HG02642 (cell line): ENCODE measurements around the gene G2E3.
"Not testable (repeated sequence)": the region's sequence is repeated elsewhere in the genome, so short reads cannot be mapped to it uniquely, and the experiment has no call there.

Experiments
- ATAC-seq: cut with Tn5 transposase; IDR thresholded peaks from one replicate; pipeline ENCODE4 v1.9.1; 2021; ENCODE audit warnings: mild to moderate bottlenecking; ENCODE audit not compliant: unreplicated experiment, poor library complexity

The G2E3 gene, protein sequence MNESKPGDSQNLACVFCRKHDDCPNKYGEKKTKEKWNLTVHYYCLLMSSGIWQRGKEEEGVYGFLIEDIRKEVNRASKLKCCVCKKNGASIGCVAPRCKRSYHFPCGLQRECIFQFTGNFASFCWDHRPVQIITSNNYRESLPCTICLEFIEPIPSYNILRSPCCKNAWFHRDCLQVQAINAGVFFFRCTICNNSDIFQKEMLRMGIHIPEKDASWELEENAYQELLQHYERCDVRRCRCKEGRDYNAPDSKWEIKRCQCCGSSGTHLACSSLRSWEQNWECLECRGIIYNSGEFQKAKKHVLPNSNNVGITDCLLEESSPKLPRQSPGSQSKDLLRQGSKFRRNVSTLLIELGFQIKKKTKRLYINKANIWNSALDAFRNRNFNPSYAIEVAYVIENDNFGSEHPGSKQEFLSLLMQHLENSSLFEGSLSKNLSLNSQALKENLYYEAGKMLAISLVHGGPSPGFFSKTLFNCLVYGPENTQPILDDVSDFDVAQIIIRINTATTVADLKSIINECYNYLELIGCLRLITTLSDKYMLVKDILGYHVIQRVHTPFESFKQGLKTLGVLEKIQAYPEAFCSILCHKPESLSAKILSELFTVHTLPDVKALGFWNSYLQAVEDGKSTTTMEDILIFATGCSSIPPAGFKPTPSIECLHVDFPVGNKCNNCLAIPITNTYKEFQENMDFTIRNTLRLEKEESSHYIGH

DNA sequence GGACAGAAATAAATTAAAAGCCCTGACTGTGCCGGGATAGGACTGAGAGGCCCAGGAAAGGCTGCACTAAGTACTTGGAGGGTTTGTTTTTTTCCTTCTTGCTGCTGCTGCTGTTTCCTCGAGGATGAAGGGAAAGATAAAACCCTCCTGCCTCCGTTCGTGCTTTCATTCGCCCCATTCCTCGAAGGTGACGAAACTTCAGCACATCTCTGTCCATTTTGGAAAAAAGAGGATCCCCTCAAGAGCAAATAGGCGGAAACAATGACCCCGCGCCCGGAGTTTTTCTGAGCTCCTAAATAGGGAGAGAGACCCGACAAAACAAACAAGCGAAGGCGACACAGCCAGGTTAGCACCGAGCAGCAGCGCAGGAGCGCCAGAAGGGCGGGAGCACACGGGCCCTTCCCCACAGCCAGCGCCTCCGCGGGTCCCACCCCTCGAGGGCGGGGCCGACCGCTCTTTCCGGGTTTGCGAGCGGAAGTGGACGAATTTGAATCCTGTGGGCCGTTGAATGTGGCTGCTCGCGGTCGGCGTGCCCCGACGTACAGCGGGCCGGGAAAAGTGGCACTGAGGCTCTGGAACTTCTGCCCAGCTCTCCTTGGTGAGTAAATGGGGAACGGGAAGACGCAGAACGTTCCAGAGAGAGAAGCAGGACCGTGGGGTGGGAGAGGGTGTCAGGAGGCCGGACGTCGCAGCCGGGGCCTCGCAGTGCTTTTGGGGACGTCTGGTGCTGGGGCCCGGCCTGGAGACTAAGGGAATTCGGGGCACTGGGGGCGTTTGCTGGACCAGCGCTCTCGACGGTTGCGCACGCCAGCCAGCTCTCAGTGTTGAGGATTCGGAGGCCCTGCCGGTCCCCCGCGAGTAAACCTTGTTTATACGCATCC, at the start of gene G2E3:
Gene G2E3, plus strand, starts transcription at position 484 of the 881 bp plus-strand sequence. CDS start 21,922 bp downstream, outside the sequence.
- ATAC-seq = peak; percentile 99

DNA sequence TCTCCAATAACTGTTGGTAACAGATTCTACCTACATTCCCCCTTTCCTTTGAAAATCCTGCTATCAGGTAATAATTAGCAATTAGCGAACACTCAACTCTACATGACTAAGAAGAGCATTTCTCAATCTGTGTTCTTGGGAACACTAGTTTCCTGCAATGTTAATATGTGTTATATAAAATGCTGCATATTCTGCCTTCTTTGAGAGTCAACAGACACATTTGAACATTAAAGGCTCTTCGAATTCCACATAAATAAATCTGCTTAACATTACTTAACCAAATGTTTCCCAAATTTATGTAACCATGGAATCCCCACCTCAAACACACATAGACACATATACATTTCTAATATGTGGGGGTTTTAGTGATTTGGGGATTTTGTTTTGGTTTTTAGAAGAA, 41.2 kb upstream of the G2E3 start:
- no peak for ATAC-seq

DNA sequence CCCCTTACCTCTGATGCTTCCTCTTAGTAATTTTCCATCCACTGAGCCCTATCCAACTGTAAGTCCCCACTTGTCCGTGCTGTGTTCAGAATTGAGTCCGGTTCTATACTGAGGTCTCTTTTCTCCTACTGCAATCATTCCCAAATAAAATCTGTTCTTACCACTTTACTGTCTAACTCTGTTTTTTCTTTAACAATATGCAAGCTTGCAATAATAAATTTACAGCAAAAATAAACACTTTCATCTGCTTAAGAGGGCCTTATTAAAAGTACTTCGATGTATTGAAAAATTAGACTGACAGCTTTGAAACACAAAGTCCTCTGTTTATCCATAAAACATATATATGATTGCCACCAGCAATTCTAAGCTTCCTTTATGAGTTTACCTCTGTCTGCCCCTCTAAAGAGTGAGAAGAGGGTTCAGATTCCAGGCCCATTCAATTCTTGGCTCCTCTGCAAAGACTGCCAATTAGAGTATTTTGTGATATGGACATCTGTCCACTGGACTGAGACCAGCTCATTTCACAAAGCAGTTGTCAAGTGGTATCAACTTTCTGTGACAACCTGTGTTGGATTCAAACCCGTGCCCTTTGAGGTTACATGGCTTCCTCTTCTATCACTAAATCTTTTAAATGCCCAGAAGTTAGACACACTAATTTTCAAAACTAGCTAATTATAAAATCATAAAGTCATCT, 39.9 kb upstream of the G2E3 start:
- ATAC-seq = no peak

DNA sequence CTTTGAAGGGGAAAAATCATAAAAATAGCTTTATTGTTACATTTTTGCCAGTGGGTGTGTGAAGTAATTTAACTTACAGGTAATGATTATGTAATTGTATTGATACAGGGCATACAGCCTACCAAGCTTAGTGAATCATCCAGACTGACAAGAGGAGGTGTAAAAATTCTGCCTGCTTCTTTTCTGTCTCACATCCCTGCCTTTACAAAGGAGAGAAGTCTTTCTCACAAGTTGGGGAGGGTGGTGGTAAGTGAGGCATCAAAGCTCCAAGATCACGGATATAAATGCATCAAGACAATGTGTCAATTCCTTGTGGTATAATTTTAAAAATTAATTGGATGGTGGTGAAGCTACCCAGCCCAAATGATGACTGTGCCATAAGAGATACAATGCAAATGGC, 39.0 kb upstream of the G2E3 start:
- no peak for ATAC-seq

DNA sequence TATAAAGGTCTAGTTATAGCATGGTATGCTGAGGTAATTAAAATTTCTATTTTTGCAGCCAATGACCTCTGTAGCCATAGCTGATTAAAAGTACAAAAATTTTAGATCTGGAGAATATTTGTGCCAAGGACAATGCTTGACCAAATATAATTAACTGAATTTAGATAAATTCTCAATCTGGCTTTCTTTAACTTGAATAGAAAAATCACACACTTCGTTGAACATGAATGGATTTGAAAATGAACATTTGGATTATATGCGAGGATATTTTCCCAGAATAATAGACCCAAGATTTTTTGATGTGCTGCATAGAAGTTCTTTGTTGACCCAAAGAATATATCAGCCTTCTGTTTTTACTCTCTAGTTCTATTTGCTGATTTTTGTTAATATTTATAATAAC, 38.4 kb upstream of the G2E3 start:
- ATAC-seq = no peak

DNA sequence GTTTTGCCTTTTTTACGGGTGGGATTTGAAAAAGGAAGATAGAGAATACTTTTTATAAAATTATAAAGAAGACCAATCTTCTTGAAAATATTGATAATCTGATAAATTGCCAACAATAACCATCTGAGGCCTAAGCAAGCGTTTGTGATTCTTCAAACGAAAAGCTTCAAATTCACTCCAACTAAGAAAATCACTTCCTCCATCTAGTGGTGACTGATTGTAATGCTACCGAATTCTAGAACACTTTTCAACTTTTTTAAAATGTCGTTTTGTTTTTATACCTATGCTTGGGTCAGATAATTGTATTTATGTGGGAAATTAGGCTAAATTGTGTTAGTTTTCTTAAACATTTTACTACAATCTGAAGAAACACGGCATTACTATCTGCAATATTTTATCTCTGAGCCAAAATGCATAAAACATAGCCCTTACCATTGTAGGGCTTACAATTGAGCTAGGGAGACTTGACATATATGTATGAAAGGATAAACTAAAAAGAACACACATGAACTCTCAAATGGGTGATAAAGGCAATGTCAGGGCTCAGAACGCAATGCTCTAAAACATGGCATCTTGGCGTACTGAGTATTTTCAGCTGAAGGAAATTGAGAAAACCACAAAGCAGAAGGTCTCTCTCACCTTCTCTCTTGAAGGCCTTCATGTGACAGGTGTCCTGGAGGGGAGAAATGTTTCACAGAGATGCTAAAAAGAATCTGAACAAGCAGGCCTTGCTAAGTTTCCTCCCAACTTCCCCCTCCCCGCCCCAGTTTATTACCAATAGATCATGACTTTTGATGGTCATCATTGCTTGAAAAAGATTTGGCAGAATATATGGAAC, 36.8 kb upstream of the G2E3 start:
- ATAC-seq = peak; percentile 52

DNA sequence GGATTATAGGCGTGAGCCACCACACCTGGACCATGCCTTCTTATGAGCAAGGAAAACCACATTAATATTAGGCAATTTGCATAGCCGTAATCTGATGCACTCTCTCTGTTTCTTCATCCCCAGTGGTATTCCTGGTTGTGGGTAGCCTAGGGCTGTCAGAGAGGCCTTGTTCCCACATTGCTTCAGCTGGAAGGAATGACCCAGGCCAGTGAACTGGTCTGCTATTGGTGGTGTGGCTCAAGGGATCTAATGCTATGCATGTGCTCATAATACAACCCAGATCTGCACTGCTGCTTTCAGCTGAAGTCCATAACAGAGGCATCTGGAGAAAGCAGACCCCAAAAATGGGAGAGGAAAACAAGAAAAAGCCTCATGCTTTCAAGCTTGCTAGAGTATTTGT, 33.1 kb upstream of the G2E3 start:
- no peak for ATAC-seq

DNA sequence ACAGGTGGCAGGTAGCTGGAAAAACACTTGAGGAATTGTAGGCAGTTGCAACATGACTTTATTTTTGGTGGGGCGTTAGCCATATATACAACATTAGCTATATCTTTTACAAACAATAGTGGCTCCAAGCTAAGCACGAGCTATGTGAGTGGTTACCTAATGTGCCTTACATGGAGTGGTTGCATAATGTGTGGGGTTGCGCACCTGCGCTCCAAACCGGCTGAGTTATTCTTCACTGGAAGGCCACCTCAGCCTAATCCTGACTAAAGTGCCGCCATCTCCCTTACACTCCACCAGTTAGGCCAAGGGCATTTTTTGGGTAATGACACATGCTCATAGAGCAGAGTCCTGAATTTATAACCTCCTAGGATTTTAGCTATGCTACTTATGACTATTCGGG, 31.8 kb upstream of the G2E3 start:
- no peak for ATAC-seq

DNA sequence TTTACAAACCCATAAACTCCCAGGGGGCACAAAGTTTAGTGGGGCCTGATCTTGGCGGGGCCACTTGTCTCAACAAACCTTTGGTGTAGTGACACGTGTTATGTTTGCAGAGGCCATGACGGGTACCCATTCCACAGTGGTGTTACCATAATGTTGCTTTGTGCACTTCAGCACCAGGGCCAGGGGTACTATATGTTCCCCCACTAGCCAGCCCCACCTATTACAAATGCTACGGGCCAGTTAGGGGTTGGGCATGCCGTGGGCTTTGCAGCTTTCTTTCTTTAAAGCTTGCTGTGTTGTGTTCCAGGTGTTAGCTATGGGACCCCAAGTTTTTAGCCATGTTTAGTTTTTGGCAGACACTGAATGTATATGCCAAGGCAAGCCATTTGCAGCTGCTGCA, 30.8 kb upstream of the G2E3 start:
- no peak for ATAC-seq

DNA sequence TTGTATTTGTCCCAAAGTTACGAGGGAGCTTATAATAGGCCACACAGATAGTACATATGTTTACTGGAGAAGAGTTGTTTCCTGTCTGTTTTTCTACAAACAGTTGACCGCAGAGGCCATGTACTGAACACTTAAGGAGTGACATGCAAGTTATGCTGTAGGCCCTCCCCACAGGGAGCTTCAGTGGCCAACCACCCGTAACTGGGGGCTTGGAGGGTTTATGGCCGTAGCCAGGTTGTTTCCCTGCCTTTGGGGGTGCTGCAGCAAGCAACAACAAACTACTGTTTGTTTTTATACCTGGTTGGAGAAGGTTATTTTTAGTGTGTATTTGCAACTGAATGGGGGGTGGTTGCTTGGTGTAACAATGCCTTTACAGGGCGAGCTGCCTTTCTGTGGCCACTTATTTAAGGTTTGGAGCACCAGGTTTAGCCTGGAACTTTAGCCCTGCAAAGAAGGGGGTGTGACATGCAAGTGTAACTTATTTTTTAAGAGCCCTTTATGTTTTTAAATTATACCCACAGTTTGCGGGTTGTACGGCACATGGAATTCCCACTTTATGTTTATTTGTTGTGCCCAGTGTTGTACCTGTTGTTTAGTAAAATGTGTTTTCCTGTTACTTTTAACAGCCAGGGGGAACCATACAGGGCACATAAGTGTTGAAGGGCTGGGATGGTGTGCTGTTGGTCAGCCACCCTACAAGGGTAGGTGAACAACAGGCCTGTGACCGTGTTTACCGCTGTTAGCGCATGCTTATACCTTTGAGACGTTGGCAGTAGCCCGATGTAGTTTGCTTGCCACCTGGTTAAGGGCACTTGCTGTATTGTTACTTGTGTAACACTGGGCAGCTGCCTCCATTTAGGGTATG, 29.9 kb upstream of the G2E3 start:
- ATAC-seq = no peak

DNA sequence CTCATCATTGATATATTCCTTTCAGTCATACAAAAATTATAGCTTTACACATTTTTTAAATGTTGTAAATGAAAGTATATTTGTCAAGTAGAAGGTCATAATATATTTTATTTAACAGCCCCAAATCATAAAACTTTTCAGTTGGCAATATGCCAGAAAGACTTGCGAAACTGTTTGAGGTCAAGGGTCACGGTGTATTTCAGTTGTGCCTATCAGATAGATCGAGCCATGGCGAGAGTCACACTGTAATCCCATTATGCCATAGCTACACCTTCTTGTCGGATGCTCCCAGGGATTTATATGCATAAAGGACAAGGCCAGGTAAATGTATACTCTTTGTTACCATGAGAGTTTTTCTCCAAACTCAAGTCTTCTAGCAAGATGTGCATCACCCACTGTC, 26.7 kb upstream of the G2E3 start:
- no peak for ATAC-seq

DNA sequence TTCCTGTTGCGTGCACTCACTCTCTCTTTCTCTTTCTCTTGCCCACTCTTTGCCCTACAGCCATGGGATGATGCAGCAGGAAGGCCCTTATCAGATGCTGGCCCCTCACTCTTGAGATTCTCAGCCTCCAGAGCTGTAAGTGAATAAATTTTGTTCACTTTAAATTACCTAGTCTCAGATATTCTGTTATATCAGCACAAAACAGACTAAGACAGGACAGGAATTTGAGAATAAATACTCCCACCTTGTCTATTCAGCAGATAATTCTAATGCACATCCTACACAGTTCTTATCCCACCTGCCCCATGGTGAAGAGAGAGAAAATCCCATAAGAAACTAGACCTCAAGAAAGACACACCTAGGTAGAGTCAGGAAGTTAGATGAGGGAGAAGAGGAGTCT, 25.8 kb upstream of the G2E3 start:
- ATAC-seq = no peak

DNA sequence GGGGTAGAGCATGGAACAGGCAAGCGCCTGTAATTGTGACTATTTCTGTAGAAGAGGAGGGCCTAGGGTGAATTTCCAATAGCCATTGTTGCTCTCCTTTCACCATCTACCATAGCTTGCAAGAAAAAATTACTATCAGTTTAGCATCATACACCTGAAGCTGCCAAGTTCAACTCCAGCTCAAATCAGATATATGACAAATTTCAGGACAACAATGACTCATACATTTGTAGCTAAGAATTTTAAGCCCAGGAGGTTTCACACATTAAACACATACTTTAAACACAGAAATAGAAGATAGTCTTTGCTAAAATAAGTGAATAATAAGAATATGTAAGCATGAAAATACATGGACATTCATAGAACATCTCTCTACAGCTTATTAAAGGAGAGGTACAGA, 17.6 kb upstream of the G2E3 start:
- no peak for ATAC-seq

DNA sequence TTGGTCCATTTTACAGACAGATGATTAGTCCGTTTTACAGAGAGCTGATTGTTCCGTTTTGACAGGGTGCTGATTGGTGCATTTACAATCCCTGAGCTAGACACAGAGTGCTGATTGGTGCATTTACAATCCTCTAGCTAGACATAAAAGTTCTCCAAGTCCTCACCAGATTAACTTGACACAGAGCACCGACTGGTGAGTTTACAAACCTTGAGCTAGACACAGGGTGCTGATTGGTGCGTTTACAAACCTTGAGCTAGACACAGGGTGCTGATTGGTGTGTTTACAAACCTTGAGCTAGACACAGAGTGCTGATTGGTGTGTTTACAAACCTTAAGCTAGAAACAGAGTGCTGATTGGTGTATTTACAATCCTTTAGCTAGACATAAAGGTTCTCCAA, 12.2 kb upstream of the G2E3 start:
- not testable (repeated sequence) for ATAC-seq

DNA sequence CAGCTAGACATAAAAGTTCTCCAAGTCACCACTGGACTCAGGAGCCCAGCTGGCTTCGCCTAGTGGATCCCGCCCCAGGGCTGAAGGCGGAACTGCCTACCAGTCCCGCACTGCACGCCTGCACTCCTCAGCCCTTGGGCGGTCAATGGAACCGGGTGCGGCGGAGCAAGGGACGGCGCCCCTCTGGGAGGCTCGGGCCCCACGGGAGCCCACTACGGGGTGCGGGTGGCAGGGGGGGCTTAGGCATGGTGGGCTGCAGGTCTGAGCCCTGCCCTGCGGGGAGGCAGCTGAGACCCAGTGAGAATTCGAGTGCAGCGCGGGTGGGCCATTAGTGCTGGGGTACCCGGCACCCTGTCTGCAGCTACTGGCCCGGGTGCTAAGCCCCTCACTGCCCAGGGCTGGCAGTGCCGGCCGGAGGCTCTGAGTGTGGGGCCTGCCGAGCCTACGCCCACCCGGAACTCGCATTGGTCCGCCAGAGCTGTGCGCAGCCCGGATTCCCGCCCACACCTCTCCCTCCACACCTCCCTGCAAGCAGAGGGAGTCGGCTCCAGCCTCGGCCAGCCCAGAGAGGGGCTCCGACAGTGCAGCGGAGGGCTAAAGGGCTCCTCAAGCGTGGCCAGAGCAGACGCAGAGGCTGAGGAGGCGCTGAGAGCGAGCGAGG, 11.4 kb upstream of the G2E3 start:
- no peak for ATAC-seq

DNA sequence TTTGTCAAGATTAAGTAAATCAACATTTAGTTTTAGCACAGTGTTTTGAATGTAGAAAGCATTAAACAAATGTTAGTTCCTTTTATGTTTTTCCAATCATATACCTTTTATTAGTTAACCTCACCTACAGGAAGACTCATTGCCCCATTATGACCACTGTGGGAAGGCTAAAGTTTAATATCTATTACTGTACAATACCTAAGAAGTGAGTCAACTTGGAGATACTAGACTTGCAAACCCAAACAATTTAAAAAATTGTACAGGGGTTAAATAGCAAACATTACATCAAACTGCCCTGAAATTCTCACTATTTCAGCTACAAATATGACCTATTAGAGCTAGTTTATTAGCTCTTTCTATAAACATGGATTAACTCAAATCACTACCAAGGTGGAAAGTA, 8.6 kb upstream of the G2E3 start:
- ATAC-seq = no peak

DNA sequence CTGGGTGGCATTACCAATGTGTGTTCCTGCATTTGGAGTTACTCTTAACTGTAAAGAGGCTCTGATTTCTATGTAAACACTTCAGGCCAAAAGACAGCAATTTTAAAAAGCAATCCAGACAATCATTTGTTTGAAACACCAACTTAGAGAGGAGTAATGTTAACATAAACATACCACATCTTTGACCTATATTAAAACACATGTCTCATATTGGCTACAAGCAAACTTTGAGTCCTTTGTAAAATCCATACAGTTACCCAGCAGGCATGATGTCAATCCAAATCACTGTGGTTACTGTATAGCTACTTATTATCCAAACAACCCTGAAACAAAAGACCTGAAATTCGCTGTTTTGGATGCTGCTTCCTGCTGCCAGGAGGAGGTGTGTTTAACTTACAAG, 7.5 kb upstream of the G2E3 start:
- no peak for ATAC-seq
